ENCODE measurements around the gene SLC25A27. TPM values are rescaled to one million over a fixed set of nuclear protein-coding genes. Genes with fewer than 3 reads are reported as not detected.

SLC25A27 gene
- total and polyA plus RNA-seq, 2 experiments from 2014 or later: 8.5 to 16.2 TPM

DNA sequence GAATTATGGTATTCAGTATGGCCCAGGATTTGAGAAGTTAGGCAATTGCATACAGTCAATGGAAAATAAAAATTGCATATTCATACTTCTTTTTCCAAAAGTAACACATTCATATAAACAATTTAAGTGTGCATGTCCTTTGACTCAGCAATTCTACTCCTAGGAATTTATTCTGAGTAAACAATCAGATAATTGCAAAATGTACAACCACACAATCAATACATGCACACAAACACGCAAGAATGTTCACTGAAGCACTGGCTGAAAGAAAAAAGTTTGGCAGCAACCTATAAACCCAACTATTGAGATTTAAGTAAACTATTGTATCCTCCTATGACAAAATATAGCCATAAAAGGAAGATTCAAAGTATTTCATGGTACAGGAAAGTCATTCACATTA is 1.8 kb upstream of the SLC25A27 start:
- Histone ChIP-seq H3K27me3 (ENCODE audit: insufficient read depth) (peaks cover 12% of the 10 kb centered on the region), H3K79me2 (replicated peaks; ENCODE audit: insufficient read depth) (no peaks in the 10 kb centered on the region; the same call in 1 of the 2 replicates), H3K4me3 (peak overlapping the region; percentile 64), H3K27ac (ENCODE audit: low read depth) (no peak overlapping the region), H2AFZ (no peak overlapping the region), H3F3A (replicated peaks; ENCODE audit: low read depth) (no peaks in the 10 kb centered on the region), H3K4me2 (peak overlapping the region; percentile 77), H3K9me2 (ENCODE audit: insufficient read depth) (no peaks in the 10 kb centered on the region), H3K4me1 (ENCODE audit: insufficient read depth) (peaks cover 13% of the 10 kb centered on the region), H4K20me1 (replicated peaks; ENCODE audit: insufficient read depth) (no peaks in the 10 kb centered on the region; the same call in 1 of the 2 replicates), H3K36me3 (ENCODE audit: insufficient read depth) (no peaks in the 10 kb centered on the region)
- Mint-ChIP-seq H3K4me1 (peaks cover 11% of the 10 kb centered on the region; the same call in 2 of the 3 replicates), H3K27me3 (ENCODE audit: insufficient read depth, low read depth, poor library complexity) (peaks cover 17% of the 10 kb centered on the region), H3K36me3 (ENCODE audit: low read depth) (peaks cover 4% of the 10 kb centered on the region; the same call in 1 of the 3 replicates), H3K27ac (no peak overlapping the region; the same call in 1 of the 2 replicates), H3K4me3 (peak overlapping the region; percentile 20; the same call in 1 of the 3 replicates), H3K9me3 (no peaks in the 10 kb centered on the region; the same call in 2 of the 3 replicates)
- no peak for ATAC-seq
- DNase-seq (ENCODE audit: low spot score): no peak
- TF ChIP-seq EZH2 (IDR thresholded peaks at IDR 0.05; ENCODE audit: low read depth, unreplicated experiment) (no peak), ZNF331 (CRISPR knock-in tag; IDR thresholded peaks at IDR 0.05; ENCODE audit: low read depth) (no peak), EZH2phosphoT487 (IDR thresholded peaks at IDR 0.05; ENCODE audit: unreplicated experiment) (no peak), POLR2AphosphoS5 (IDR thresholded peaks at IDR 0.05; ENCODE audit: low read depth) (no peak), CREB1 (CRISPR knock-in tag; IDR thresholded peaks at IDR 0.05; ENCODE audit: low read depth) (no peak), STAT1 (IDR thresholded peaks at IDR 0.05; ENCODE audit: unreplicated experiment) (no peak), REST (IDR thresholded peaks at IDR 0.05; ENCODE audit: unreplicated experiment) (no peak), ZNF114 (CRISPR knock-in tag; IDR thresholded peaks at IDR 0.05) (no peak), ETS1 (IDR thresholded peaks at IDR 0.05) (no peak)

DNA sequence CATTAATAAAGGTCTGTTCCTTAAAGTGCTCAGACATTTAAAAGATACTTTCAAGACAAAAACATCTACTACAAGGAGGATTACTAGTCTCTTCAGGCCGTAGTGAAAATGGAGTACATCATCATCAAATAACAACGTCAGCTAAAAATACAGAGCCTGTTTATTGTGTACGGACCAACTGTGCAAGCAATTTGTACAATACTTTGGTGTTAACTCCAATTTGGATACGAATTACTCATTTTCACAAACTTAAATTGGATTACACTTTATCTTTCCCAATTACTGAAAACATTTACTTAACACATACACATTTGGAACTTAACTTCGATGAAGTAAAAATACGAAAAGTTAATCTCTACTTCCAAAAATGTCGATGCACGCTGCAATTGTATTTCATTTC is 959 bp upstream of the SLC25A27 start:
- DNase-seq (ENCODE audit: low spot score) (no peak), ATAC-seq (no peak)
- Mint-ChIP-seq H3K36me3 (ENCODE audit: low read depth) (peaks cover 4% of the 10 kb centered on the region; the same call in 1 of the 3 replicates), H3K27ac (no peak overlapping the region), H3K27me3 (ENCODE audit: insufficient read depth, low read depth, poor library complexity) (peaks cover 17% of the 10 kb centered on the region), H3K4me3 (peak overlapping the region; percentile 83), H3K4me1 (peaks cover 11% of the 10 kb centered on the region; the same call in 2 of the 3 replicates), H3K9me3 (no peaks in the 10 kb centered on the region; the same call in 2 of the 3 replicates)
- H3K4me1 ChIP-seq (ENCODE audit: insufficient read depth): peaks cover 13% of the 10 kb centered on the region
- TF ChIP-seq ZNF114 (CRISPR knock-in tag; IDR thresholded peaks at IDR 0.05) (no peak), POLR2AphosphoS5 (IDR thresholded peaks at IDR 0.05; ENCODE audit: low read depth) (no peak), EZH2 (IDR thresholded peaks at IDR 0.05; ENCODE audit: low read depth, unreplicated experiment) (no peak)
- peak overlapping the region; percentile 64 for H3K4me3 ChIP-seq
- peaks cover 12% of the 10 kb centered on the region for H3K27me3 ChIP-seq (ENCODE audit: insufficient read depth)
- H3K27ac ChIP-seq (ENCODE audit: low read depth): no peak overlapping the region
- H4K20me1 ChIP-seq (replicated peaks; ENCODE audit: insufficient read depth): no peaks in the 10 kb centered on the region; the same call in 1 of the 2 replicates
- no peaks in the 10 kb centered on the region for H3F3A ChIP-seq (replicated peaks; ENCODE audit: low read depth)
- peak overlapping the region; percentile 77 for H3K4me2 ChIP-seq
- H3K9me2 ChIP-seq (ENCODE audit: insufficient read depth): no peaks in the 10 kb centered on the region
- no peaks in the 10 kb centered on the region for H3K36me3 ChIP-seq (ENCODE audit: insufficient read depth)
- H2AFZ ChIP-seq: peak overlapping the region; percentile 92
- no peaks in the 10 kb centered on the region; the same call in 1 of the 2 replicates for H3K79me2 ChIP-seq (replicated peaks; ENCODE audit: insufficient read depth)

Data from GM23338 (cell line).